ENCODE measurements around the gene TMPRSS11F. TPM values are rescaled to one million over a fixed set of nuclear protein-coding genes. Genes with fewer than 3 reads are reported as not detected.

The TMPRSS11F gene
- total RNA-seq, 1 donor from 2014 or later: not detected

DNA sequence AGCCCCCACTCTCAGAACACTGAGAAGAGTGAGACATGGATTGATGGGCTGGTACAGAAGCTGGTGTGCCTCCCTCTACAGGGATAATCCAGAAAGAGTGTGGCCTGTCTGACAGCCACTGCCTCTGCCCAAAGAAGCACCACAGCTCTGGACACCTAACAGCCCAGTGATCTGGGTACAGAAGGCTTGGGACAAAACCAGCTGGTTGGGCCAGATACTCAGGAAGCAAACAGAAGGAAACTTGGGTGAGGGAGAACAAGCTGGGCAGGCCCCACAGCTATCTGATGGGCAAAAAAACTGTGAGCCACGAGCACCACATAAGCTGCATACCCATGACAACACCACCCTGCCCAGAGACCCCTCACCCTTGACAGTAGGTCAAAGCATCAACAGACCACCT, 46.9 kb downstream of the TMPRSS11F start:
- DNase-seq (ENCODE audit: low spot score): no peak
- Mint-ChIP-seq H3K27ac (ENCODE audit: unreplicated experiment) (no peak overlapping the region), H3K27me3 (ENCODE audit: low read depth) (no peaks in the 10 kb centered on the region), H3K4me1 (ENCODE audit: low read depth) (no peaks in the 10 kb centered on the region), H3K36me3 (ENCODE audit: low read depth) (no peaks in the 10 kb centered on the region), H3K4me3 (ENCODE audit: unreplicated experiment) (no peak overlapping the region), H3K9me3 (ENCODE audit: low read depth) (peaks cover 13% of the 10 kb centered on the region)
- no peak for TF ChIP-seq CTCF (IDR thresholded peaks at IDR 0.05)

DNA sequence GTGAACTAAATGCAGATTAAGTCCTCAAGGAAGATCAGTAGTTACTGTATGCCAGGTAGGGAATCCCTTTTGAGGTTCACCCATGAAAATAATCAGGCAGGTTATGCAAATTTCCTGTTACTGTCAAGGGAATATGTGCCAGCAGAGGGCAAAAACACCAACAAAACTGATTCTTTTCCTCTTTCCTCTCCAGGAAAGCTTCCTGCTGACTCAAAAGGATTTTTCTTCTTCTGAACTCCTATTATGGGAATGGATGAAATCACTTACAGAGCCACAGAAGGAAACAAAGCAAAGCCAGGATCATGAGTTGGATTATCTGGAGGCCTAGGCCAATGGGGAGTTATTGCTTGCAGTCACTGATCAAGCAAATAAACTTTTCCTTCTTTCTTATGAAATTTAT, 49.7 kb downstream of the TMPRSS11F start:
- peaks cover 2% of the 10 kb centered on the region for H3K27me3 Mint-ChIP-seq (ENCODE audit: low read depth)
- no peaks in the 10 kb centered on the region for H3K4me1 Mint-ChIP-seq (ENCODE audit: low read depth)
- TF ChIP-seq CTCF (IDR thresholded peaks at IDR 0.05): no peak
- no peaks in the 10 kb centered on the region for H3K9me3 Mint-ChIP-seq (ENCODE audit: low read depth)
- H3K4me3 Mint-ChIP-seq (ENCODE audit: unreplicated experiment): no peak overlapping the region
- H3K27ac Mint-ChIP-seq (ENCODE audit: unreplicated experiment): no peak overlapping the region
- no peak for DNase-seq (ENCODE audit: low spot score)
- no peaks in the 10 kb centered on the region for H3K36me3 Mint-ChIP-seq (ENCODE audit: low read depth)

DNA sequence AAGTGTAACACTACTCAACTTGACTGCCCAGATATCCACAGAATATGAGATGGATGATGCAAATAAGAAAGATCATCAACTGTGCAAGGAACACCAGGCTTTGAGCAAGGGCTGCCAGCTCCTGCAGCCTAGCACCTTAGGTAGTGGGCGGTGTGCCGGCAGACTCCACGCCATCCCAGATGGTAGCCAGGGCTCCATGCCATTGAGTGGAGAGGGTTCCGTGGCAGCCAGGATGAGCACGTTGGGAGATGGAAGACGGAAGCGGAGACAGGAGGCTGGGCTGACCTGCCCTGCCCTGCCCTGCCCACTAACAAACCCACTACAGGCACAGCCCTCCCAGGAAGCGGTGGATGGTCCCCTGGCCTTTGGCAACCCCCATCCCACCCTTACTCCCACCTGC, 51.9 kb downstream of the TMPRSS11F start:
- Mint-ChIP-seq H3K4me3 (ENCODE audit: unreplicated experiment) (no peak overlapping the region), H3K4me1 (ENCODE audit: low read depth) (no peaks in the 10 kb centered on the region), H3K36me3 (ENCODE audit: low read depth) (no peaks in the 10 kb centered on the region), H3K9me3 (ENCODE audit: low read depth) (no peaks in the 10 kb centered on the region), H3K27ac (ENCODE audit: unreplicated experiment) (no peak overlapping the region), H3K27me3 (ENCODE audit: low read depth) (peaks cover 5% of the 10 kb centered on the region)
- no peak for DNase-seq (ENCODE audit: low spot score)
- TF ChIP-seq CTCF (IDR thresholded peaks at IDR 0.05): no peak

- H3K36me3 Mint-ChIP-seq (ENCODE audit: low read depth): no peaks in the 10 kb centered on the region
- peaks cover 8% of the 10 kb centered on the region for H3K27me3 Mint-ChIP-seq (ENCODE audit: low read depth)
- DNase-seq (ENCODE audit: low spot score): no peak
- H3K4me3 Mint-ChIP-seq (ENCODE audit: unreplicated experiment): no peak overlapping the region
- no peak for TF ChIP-seq CTCF (IDR thresholded peaks at IDR 0.05)
- H3K9me3 Mint-ChIP-seq (ENCODE audit: low read depth): no peaks in the 10 kb centered on the region
- no peak overlapping the region for H3K27ac Mint-ChIP-seq (ENCODE audit: unreplicated experiment)
- no peaks in the 10 kb centered on the region for H3K4me1 Mint-ChIP-seq (ENCODE audit: low read depth)
These were observed 52.4 kb downstream of the TMPRSS11F start for GRCh38 chr4:68077301-68077700.

DNA sequence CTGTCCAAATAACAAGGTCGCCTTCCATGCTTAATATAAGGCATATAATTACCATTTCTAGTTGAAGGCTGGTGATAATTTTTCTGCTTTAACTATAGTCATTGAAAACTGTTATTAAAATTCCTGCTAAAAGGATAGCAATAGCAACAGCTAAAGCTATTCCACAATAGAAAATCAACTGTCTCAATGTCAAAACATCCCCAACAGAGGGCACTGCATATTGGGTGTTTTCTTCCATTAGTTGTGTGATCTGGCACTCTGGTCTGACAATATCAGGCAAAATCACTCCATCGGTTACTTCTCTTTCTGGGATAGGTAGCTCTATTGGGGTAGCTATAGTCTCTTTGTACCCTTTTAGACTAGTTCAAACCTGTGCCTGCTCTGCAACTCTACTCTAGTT, 53.5 kb downstream of the TMPRSS11F start:
- DNase-seq (ENCODE audit: low spot score): no peak
- Mint-ChIP-seq H3K36me3 (ENCODE audit: low read depth) (no peaks in the 10 kb centered on the region), H3K9me3 (ENCODE audit: low read depth) (no peaks in the 10 kb centered on the region), H3K27ac (ENCODE audit: unreplicated experiment) (no peak overlapping the region), H3K27me3 (ENCODE audit: low read depth) (peaks cover 8% of the 10 kb centered on the region), H3K4me1 (ENCODE audit: low read depth) (no peaks in the 10 kb centered on the region), H3K4me3 (ENCODE audit: unreplicated experiment) (no peak overlapping the region)
- no peak for TF ChIP-seq CTCF (IDR thresholded peaks at IDR 0.05)
